BE2C (cell line): ENCODE measurements around the gene TP53TG5.
"Not testable (repeated sequence)": the region's sequence is repeated elsewhere in the genome, so short reads cannot be mapped to it uniquely, and the experiment has no call there.

ENCODE experiments used
- DNase-seq: peaks from one replicate; pipeline ENCODE4 v3.0.0-alpha.2; 2020
- H3K27me3 ChIP-seq: fragments of 250-450 bp; sonication (Bioruptor Pico); 2 replicates; pipeline ENCODE4 v1.5.1; 2020; ENCODE audit warnings: mild to moderate bottlenecking
- H3K36me3 ChIP-seq: fragments of 250-450 bp; sonication (Bioruptor Pico); 2 replicates; pipeline ENCODE4 v1.5.1; 2020; ENCODE audit warnings: mild to moderate bottlenecking
- H3K4me1 ChIP-seq: fragments of 250-450 bp; sonication (Bioruptor Pico); 2 replicates; pipeline ENCODE4 v1.5.1; 2020
- H3K4me3 ChIP-seq: 2 replicates; pipeline ENCODE4 v1.5.1; 2011; ENCODE audit warnings: low read depth, low read length
- H3K9me3 ChIP-seq: fragments of 250-450 bp; sonication (Bioruptor Pico); 2 replicates; pipeline ENCODE4 v1.5.1; 2020
- TF ChIP-seq, protein P1 (sequence below): IDR thresholded peaks from 2 replicates; pipeline ENCODE4 v1.5.1; 2012; ENCODE audit warnings: mild to moderate bottlenecking, low read depth, low read length

Gene TP53TG5

DNA sequence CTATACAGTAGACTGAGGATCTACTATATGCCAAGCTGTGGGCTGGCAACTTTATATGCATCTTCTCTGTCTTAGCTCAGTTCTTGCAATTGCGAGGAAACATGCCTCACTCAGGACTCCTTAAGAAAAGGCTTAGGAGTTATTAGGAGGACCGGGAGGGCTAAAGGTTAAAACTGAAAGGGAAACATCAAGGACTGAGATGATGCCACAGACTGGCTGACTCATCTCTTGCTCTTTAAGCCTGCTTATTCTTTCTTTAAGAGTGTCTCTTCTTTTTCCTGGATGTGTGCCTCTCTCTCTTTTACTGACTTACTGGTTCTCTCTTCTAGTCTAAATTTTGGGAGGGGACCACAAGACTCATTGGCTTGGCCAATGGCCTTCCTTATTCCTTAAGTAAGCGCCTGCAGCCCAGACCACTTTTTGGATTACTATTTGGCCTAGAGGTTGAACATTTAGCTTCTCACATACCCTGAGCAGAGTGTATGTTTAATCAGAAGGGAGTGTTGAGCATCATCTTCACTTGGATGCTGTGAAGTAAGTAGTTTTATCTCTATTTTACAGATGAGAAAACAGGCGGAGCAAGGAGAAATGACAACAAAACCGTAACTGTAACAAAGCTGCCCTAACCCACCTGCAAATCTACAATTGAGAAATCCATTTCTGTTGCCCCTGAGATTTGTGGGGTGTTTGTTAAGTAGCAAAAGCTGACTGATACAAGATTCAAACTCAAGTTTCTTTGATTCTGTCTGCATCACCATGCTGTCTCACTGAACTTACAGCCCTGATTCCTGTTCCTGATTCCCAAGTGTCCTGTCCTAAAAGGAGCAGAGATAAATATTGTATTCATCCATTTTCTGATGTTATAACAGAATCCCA, 22.7 kb downstream of the TP53TG5 start:
- H3K4me3 ChIP-seq: no peak overlapping the region
- DNase-seq: no peak
- TF ChIP-seq, protein P1, sequence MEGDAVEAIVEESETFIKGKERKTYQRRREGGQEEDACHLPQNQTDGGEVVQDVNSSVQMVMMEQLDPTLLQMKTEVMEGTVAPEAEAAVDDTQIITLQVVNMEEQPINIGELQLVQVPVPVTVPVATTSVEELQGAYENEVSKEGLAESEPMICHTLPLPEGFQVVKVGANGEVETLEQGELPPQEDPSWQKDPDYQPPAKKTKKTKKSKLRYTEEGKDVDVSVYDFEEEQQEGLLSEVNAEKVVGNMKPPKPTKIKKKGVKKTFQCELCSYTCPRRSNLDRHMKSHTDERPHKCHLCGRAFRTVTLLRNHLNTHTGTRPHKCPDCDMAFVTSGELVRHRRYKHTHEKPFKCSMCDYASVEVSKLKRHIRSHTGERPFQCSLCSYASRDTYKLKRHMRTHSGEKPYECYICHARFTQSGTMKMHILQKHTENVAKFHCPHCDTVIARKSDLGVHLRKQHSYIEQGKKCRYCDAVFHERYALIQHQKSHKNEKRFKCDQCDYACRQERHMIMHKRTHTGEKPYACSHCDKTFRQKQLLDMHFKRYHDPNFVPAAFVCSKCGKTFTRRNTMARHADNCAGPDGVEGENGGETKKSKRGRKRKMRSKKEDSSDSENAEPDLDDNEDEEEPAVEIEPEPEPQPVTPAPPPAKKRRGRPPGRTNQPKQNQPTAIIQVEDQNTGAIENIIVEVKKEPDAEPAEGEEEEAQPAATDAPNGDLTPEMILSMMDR: no peak
- H3K27me3 ChIP-seq: no peaks in the 10 kb centered on the region
- H3K9me3 ChIP-seq: no peaks in the 10 kb centered on the region
- H3K36me3 ChIP-seq: no peaks in the 10 kb centered on the region
- H3K4me1 ChIP-seq: no peaks in the 10 kb centered on the region

DNA sequence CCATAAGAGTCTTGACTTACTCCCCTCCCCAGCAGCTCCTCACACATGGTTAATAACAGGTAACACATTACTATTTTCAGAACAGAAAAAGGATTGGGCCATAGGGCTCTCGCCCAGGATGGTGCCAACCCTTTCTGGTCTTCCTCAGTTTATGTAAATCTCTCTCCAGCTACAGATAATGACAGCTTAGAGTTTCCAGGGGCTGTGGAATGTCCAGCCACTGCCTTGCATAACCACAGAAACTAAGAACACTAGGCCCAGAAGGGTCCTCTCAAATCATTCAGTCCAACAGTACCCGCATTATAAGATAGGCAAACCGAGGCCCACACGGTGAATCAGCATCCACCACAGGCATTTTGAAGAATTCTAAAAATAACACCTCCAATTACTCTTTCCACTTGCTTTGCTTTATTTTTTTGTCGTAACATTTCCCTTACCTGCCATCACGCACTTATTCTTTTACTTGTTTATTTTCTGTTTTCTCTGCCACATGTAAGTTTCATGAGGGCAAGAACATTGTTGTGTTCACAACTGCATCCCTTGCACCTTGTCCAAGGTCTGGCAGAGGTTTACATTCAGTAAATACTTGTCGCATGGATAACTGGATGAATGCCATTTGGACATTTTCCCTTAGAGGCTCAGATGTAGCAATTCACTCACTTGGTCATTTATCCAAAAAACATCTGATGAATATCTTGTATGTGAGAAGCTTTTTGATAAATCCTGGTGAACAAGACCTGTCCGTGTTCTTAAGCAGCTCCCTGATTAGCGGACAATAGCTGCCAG, 23.5 kb downstream of the TP53TG5 start:
- Histone ChIP-seq H3K36me3 (no peaks in the 10 kb centered on the region), H3K4me1 (no peaks in the 10 kb centered on the region), H3K27me3 (no peaks in the 10 kb centered on the region), H3K9me3 (no peaks in the 10 kb centered on the region), H3K4me3 (no peak overlapping the region)
- DNase-seq: no peak
- TF ChIP-seq, protein P1: no peak

DNA sequence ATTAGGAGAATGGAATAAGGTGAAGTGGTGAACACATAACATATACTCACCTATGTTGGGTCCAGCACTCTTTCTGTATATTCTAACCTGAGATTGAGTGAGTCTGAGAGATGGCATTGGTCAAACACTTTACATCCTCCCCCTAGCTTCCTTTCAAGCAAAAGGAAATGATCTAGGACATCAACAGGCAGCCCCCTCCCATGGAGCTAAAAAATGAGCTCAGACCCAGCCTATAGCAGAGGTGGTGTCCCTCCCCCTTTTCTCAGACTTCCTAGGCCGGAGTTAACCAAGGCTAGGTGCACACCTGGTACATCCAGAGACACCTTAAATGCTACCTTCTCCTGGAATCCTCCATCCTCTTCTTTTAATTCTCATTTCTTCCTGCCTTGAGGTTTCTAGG, 24.4 kb downstream of the TP53TG5 start:
- H3K4me3 ChIP-seq: no peak overlapping the region
- H3K27me3 ChIP-seq: no peaks in the 10 kb centered on the region
- DNase-seq: no peak
- no peaks in the 10 kb centered on the region for H3K36me3 ChIP-seq
- TF ChIP-seq, protein P1: no peak
- H3K9me3 ChIP-seq: no peaks in the 10 kb centered on the region
- no peaks in the 10 kb centered on the region for H3K4me1 ChIP-seq

DNA sequence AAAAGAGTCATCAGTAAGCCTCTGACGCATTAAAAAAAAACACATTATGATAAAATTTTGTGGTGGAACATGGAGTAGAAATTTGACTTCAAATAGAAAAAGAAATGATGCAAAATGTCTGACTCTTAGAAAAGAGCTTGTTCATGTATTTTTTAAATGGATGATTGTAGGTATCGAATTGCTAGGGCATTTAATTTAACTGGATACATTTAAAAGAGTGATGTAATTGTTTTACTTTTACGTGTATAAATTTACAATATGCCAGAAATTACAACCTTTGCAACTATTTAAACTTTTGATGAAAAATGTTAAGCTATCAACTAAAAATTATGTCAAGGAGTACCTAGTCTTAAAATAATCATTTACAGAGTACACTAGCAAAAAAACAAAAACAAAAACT, 25.4 kb downstream of the TP53TG5 start:
- TF ChIP-seq, protein P1: no peak
- Histone ChIP-seq H3K4me3 (no peak overlapping the region), H3K4me1 (no peaks in the 10 kb centered on the region), H3K27me3 (no peaks in the 10 kb centered on the region), H3K9me3 (no peaks in the 10 kb centered on the region), H3K36me3 (no peaks in the 10 kb centered on the region)
- DNase-seq: no peak

DNA sequence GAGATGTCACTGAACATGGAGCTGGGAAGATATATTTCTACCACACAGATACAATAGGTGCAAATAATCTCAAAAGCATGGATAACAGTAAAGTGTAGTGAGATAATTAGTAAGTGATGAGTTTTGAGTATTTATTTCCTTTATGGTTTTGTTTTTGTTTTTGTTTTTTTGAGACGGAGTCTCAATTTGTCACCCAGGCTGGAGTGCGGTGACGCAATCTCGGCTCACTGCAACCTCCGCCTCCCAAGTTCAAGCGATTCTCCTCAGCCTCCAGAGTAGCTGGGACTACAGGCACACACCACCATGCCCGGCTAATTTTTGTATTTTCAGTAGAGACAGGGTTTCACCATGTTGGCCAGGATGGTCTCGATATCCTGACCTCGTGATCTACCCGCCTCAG, 27.3 kb downstream of the TP53TG5 start:
- not testable (repeated sequence) for DNase-seq, H3K27me3 ChIP-seq, H3K4me3 ChIP-seq, H3K4me1 ChIP-seq, H3K9me3 ChIP-seq, H3K36me3 ChIP-seq

DNA sequence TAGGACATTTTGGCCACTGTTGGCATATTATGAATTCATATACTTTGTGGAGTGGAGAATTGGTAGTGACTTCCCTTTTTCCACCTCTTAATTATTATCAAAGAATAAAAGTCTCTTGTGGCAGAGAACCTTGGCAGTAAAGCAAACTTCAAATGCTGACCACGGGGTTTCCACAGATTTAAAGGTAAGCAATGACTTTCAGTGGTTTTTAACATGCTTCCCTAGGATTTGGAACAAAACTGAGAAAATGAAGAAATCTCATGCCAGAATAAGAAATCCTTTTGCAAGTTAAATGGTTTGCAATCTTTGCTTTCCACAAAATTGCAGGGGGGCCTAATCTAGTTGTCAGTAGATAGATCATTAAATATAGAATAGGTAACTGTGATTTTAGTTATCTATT, 27.9 kb downstream of the TP53TG5 start:
- H3K4me3 ChIP-seq: no peak overlapping the region
- no peaks in the 10 kb centered on the region; the same call in 1 of the 2 replicates for H3K27me3 ChIP-seq
- H3K9me3 ChIP-seq: no peaks in the 10 kb centered on the region
- TF ChIP-seq, protein P1: no peak
- no peaks in the 10 kb centered on the region for H3K36me3 ChIP-seq
- H3K4me1 ChIP-seq: no peaks in the 10 kb centered on the region
- DNase-seq: no peak
